Kidney epithelial cell (primary cell): ENCODE measurements around the gene GGT1. TPM values are rescaled to one million over a fixed set of nuclear protein-coding genes. Genes with fewer than 3 reads are reported as not detected.
A peak's percentile ranks its signal among the peaks of the same experiment; 100 is the strongest.
"Not testable (repeated sequence)": the region's sequence is repeated elsewhere in the genome, so short reads cannot be mapped to it uniquely, and the experiment has no call there.

Experiments used
- DNase-seq: peaks from one replicate; pipeline ENCODE4 v3.0.0-alpha.2; 2010; ENCODE audit warnings: low read depth
- H3K27me3 ChIP-seq: 2 replicates; pipeline ENCODE4 v1.6.0; 2011; ENCODE audit warnings: low read length; ENCODE audit not compliant: control insufficient read depth, insufficient read depth
- H3K36me3 ChIP-seq: 2 replicates; pipeline ENCODE4 v1.5.1; 2011; ENCODE audit warnings: low read length; ENCODE audit not compliant: control insufficient read depth, insufficient read depth
- H3K4me3 ChIP-seq: 2 replicates; pipeline ENCODE4 v1.5.1; 2011; ENCODE audit warnings: low read depth, mild to moderate bottlenecking, control low read depth, low read length
- total RNA-seq: library from RNA; depleted of rRNA; stranded (reverse); fragments of >200 nt; gene quantifications from 2 replicates; pipeline ENCODE4 v1.2.3, GENCODE V29; 2015
- TF ChIP-seq, protein P1 (sequence below): IDR thresholded peaks from 2 replicates; pipeline ENCODE4 v1.5.1; 2011; ENCODE audit warnings: mild to moderate bottlenecking, moderate library complexity, low read length, control low read depth, inconsistent platforms; ENCODE audit not compliant: insufficient read depth, poor library complexity, severe bottlenecking

The GGT1 gene
- total RNA-seq, 1 donor from 2014 or later: 22.8 TPM

DNA sequence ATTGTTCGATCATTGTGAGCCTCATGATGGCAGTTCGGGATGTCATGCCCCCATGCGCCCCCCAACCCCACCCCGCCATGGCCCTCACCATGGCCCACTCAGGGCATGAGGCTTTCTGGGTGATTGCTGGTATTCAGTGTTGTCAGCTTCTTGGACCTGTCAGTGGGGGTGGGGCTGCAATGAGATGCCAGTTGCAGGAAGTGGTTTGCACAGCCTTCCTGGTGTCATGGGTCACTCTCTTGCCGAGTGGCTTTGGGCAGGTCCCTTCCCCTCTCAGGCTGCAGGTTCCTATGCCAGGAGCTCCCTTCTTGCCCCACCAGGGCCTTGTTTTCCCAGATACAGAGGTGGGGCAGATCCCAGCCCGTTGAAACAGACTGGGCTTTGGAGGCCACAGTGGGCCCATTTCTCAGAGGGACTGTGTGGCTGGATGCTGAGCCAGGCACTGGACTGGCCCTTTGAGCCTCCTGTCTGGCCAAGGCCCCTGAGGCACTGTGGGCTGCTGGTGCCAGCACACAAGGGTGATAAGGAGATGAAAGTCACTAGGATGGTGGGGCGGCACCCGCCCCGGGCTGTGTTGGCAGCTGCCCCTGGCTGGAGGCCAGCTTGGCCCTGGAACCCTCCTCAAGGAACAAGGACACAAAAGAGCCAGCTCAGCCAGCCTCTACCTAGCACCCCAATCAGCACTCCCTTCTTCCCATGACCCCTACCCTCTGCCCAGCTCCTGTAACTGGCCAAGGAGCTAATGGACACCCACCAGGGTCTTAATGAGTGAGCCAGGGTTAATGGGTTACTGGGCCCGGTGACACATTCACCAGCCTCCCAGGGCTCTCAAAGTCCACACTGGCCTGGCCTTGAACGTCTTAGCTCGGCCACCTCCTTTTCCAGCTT lies 1.5 kb upstream of the GGT1 start:
- no peaks in the 10 kb centered on the region for H3K36me3 ChIP-seq
- H3K4me3 ChIP-seq: no peak overlapping the region
- H3K27me3 ChIP-seq: no peaks in the 10 kb centered on the region
- TF ChIP-seq, protein P1, sequence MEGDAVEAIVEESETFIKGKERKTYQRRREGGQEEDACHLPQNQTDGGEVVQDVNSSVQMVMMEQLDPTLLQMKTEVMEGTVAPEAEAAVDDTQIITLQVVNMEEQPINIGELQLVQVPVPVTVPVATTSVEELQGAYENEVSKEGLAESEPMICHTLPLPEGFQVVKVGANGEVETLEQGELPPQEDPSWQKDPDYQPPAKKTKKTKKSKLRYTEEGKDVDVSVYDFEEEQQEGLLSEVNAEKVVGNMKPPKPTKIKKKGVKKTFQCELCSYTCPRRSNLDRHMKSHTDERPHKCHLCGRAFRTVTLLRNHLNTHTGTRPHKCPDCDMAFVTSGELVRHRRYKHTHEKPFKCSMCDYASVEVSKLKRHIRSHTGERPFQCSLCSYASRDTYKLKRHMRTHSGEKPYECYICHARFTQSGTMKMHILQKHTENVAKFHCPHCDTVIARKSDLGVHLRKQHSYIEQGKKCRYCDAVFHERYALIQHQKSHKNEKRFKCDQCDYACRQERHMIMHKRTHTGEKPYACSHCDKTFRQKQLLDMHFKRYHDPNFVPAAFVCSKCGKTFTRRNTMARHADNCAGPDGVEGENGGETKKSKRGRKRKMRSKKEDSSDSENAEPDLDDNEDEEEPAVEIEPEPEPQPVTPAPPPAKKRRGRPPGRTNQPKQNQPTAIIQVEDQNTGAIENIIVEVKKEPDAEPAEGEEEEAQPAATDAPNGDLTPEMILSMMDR: no peak
- no peak for DNase-seq

DNA sequence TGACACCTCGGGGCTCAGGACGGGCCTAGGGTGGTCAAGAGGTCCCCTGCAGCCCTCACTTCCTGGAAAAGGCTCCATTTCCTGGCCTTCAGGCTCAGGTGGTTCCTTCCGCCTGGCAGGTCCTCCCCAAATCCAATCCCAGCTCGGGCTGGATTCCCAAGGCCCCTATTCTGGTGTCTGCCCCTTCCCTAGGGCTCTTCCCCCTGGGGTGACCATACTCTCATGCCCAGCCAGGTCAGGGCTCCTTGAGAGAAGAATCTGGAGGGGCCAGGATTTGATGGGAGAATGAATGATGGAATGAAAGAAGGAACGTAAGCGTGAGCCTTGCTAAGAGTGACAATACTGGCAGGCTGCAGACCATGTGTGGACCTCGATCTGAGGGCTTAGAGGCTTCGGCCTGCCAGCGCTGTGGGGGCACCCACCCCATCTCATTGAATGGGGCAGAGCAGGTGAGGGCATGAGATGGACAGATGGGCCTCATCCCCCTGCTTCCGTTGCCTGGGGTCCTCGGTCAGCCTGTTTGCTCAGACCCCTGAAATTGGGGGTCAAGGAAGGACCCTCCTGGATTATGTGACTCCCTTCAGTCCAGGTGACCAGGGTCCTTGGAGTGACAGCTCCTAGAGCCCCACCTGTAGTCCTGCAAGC lies 766 bp upstream of the GGT1 start:
- DNase-seq, H3K4me3 ChIP-seq, H3K36me3 ChIP-seq, H3K27me3 ChIP-seq: not testable (repeated sequence)

- H3K36me3 ChIP-seq, H3K27me3 ChIP-seq, DNase-seq: not testable (repeated sequence)
- H3K4me3 ChIP-seq: peak overlapping the region; percentile 44
- TF ChIP-seq, protein P1: peak; percentile 23
Observed at GRCh38 chr22:24603770-24604629, 1.0 kb downstream of the GGT1 start.

GRCh38 chr22:24606340-24606739 lies 3.3 kb downstream of the GGT1 start:
- not testable (repeated sequence) for H3K4me3 ChIP-seq, H3K36me3 ChIP-seq, H3K27me3 ChIP-seq, DNase-seq

GRCh38 chr22:24607429-24607983 lies 4.5 kb downstream of the GGT1 start:
- not testable (repeated sequence) for H3K27me3 ChIP-seq, H3K4me3 ChIP-seq, H3K36me3 ChIP-seq, DNase-seq

DNA sequence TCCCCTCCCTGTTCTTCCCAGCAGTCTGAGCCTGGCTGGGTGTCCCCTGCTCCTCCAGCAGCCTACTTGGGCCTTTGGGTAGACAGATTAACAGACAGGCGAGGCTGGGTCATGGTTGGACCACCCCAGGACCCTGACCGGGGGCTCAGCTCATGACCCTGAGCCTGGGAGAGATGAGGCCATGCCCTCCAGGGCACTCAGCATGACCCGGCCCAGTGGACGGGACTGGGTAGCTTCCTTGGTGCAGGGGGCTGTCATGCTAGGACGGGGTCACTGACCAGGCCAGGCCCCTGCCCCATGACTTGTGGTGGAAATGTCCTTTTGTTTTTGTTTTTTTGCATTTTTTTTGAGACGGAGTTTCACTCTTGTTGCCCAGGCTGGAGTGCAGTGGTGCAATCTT lies 5.3 kb downstream of the GGT1 start:
- H3K36me3 ChIP-seq, H3K4me3 ChIP-seq, DNase-seq, H3K27me3 ChIP-seq: not testable (repeated sequence)

DNA sequence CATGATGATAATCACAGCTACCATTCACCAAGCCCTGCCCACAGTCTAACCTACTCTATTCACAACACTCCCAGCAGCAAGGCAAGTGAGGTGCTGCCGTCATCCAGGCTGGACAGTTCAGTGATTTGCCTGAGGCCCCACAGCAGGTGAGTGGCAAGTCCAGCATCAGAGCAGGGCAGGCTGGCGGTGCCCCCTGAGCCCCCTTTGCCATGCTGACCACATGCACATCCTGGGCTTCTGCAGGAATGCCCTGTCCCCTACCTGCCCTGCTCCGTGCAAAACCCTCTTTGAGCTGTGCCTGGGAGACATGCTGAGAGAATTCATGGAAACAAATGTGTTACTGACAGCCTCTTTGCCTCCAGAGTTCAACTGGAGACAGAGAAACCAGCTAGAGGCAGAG lies 6.9 kb downstream of the GGT1 start:
- H3K27me3 ChIP-seq, H3K4me3 ChIP-seq, DNase-seq, H3K36me3 ChIP-seq: not testable (repeated sequence)

DNA sequence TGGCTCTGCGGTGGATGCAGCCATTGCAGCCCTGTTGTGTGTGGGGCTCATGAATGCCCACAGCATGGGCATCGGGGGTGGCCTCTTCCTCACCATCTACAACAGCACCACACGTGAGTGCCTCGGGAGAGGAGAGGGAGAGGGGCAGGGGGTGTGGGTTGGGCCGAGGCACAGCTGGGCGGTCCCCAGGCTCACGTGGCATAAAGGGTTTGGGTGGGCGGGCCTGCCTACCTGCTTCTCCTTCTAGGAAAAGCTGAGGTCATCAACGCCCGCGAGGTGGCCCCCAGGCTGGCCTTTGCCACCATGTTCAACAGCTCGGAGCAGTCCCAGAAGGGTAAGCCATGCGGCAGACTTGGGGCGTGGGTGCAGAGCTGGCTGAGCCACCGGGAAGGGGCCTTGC lies 11.8 kb downstream of the GGT1 start:
- not testable (repeated sequence) for H3K4me3 ChIP-seq, H3K27me3 ChIP-seq, DNase-seq, H3K36me3 ChIP-seq

DNA sequence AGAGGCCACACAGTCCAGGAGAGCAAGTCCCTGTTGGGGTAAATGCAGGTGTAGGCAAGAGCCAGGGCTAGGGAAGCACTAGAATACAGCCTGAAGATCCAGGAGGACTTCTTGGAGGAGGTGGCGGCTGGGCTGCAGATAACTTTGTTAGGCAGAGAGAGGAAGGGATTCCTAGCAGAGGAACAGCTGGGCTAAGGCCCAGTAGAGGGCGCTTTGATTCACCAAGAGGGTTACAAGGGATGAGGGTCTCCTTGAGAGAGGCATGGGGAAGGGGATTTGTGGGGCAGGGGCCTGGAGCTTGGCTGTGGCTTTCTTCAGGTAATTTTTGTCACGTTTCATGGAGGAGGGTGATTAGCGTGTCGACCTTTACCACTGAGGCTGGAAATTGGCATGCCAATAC lies 18.3 kb downstream of the GGT1 start:
- not testable (repeated sequence) for H3K36me3 ChIP-seq, H3K27me3 ChIP-seq, DNase-seq, H3K4me3 ChIP-seq

DNA sequence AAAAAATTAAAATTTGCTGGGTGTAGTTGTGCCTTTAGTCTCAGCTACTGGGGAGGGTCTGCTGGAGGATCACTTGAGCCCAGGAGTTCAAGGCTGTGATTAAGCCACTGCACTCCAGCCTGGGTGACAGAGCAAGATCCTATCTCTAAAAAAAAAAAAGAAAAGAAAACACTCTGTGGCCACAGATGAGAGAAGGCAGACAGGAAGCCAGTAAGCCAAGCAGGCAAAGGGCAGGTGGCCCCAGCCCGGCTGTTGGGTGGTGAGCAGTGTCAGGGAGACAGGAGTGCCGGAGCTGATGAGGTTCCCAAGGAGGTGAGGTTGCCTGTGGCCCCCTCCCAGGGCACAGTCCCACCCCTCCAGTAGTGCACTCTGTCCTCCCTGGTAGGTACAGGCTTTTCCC lies 19.6 kb downstream of the GGT1 start:
- H3K27me3 ChIP-seq, H3K4me3 ChIP-seq, DNase-seq, H3K36me3 ChIP-seq: not testable (repeated sequence)

- H3K36me3 ChIP-seq, H3K4me3 ChIP-seq, DNase-seq, H3K27me3 ChIP-seq: not testable (repeated sequence)
Observed at GRCh38 chr22:24627911-24628310, 24.9 kb downstream of the GGT1 start.

- DNase-seq, H3K36me3 ChIP-seq, H3K4me3 ChIP-seq, H3K27me3 ChIP-seq: not testable (repeated sequence)
Observed at GRCh38 chr22:24629069-24629468, 26.1 kb downstream of the GGT1 start.
